Uterus (tissue), 4 donors: Measurements from ENCODE around the gene CDHR1. TPM values are rescaled to one million over a fixed set of nuclear protein-coding genes. Genes with fewer than 3 reads are reported as not detected.

Experiments used
- DNase-seq, 2 donors: peaks; one replicate each; pipeline ENCODE4 v3.0.0-alpha.2; 2019 to 2020
- H3K27ac ChIP-seq, 2 donors: fragments of 200-600 bp; sonication (generic); 1 replicate in 1 of 2; 2 replicates in 1 of 2; pipeline ENCODE4 v1.5.1; 2016 to 2018
- H3K27me3 ChIP-seq, 2 donors: fragments of 200-600 bp; sonication (generic); one replicate each; pipeline ENCODE4 v1.5.1; 2018 to 2019; ENCODE audit warnings: control low read depth in 1 of 2
- H3K36me3 ChIP-seq, 2 donors: fragments of 200-600 bp; sonication (generic); one replicate each; pipeline ENCODE4 v1.5.1; 2019; ENCODE audit warnings: control low read depth in 1 of 2
- H3K4me1 ChIP-seq, 2 donors: fragments of 200-600 bp; sonication (generic); one replicate each; pipeline ENCODE4 v1.5.1; 2018 to 2019; ENCODE audit warnings: control low read depth in 1 of 2
- H3K4me3 ChIP-seq, 2 donors: fragments of 200-600 bp; sonication (generic); 1 replicate in 1 of 2; 2 replicates in 1 of 2; pipeline ENCODE4 v1.5.1; 2018 to 2019; ENCODE audit warnings: mild to moderate bottlenecking in 1 of 2
- H3K9me3 ChIP-seq, 2 donors: fragments of 200-600 bp; sonication (generic); one replicate each; pipeline ENCODE4 v1.5.1; 2019; ENCODE audit warnings: control low read depth in 1 of 2
- CTCF ChIP-seq, 4 experiments: fragments of 200-600 bp in 2 of 4; fragments of 450-650 bp in 2 of 4; sonication (generic) in 2 of 4; IDR thresholded peaks; one replicate each; pipeline ENCODE4 v1.5.1; 2016 to 2019; ENCODE audit warnings: antibody characterized with exemption in 4 of 4, mild to moderate bottlenecking in 2 of 4, moderate library complexity in 1 of 4
- POLR2A ChIP-seq, 2 donors: fragments of 450-650 bp; IDR thresholded peaks; one replicate each; pipeline ENCODE4 v1.6.1; 2016; ENCODE audit warnings: antibody characterized with exemption in 2 of 2, mild to moderate bottlenecking in 1 of 2, moderate library complexity in 1 of 2
- intact Hi-C: fragments of 100-400 bp; cut with DNase I; formaldehyde crosslinking; loops from one replicate; pipeline ENCODE4 v1.15.1; 2023; ENCODE audit warnings: low total_unique reads
- total RNA-seq, 4 donors: library from RNA; depleted of rRNA in 3 of 4; stranded (reverse); fragments of >200 nt in 3 of 4; gene quantifications; one replicate each; pipeline versions ENCODE4 v1.1.0 to v1.2.4, GENCODE V29; 2014 to 2023
- donor health status: DM: yes; HTN: yes; CAD: no.

CDHR1 gene
- total RNA-seq, 4 donors from 2014 or later, result under 0.01 to 1.5 (median 1.0) TPM; not detected in 1

DNA sequence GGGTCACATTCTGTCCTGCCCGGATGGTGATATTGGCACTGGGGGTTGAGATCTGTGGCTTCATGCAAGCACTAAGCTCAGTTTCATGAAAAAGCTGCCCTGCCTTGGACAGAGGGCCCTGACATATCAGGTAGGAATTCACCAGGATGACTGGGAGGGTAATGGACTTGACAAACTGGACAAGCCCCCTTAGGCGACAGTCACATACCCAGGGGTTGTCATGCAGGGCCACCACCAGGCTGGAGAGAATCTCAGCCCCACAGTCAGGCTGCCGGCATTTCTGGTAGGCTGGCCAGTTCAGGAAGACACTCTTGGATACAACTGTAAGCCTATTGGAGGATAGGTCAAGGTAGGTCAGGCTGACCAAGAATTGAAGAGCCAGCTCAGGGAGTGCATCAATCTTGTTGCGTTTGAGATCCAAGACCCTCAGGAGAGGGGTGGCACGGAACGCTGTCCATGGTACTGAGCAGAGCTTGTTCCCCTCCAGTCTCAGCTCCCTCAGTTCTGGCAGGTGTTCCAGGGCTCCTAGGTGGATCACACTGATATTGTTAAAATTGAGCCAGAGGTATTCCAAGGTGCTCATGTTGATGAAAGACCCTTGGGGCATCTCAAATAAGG lies 30.2 kb downstream of the CDHR1 start:
- no peak for TF ChIP-seq POLR2A (IDR thresholded peaks at IDR 0.05)
- TF ChIP-seq CTCF (IDR thresholded peaks at IDR 0.05), result no peak

DNA sequence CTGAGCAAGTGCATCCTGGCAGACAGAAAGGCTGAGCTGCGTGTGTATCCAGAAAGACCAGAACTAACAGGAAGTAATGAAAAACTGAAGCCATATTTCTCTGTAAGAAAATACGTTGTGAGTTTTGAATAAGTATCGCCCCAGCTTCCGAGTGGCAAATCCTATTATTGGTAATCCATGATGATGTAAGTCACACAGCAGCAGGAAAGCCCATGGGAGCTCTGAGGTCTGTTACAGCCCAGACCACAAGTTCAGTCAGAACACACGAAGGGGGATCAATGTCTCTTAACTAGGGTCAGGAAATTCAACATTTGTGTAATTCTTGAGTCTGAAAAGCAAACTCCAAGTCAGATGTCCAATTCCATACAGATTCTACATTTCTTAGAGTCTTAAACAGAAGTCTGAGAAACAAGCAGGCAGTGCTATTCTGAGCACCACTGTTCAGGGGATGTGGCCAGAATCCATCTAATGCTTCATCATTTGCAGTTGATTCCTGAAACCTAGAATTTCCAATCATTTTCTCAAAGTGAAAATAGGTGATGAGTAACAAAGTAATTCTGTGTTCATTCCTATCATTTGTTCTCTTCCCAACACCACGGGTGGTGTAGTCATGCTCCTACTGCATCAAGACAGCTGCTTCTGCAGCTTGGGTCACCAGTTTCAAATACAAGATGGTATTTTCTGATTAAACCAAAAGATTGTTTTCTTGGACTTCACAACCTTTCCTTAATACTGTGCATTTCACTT lies 31.3 kb downstream of the CDHR1 start, which contains the start of gene LRIT2:
Gene LRIT2, minus strand, starts transcription at position 118 of the 747 bp plus-strand sequence. Its CDS starts 24 bp downstream, at position 94.
- Histone ChIP-seq H3K9me3 (no peaks in the 10 kb centered on the region), H3K27me3 (no peaks in the 10 kb centered on the region), H3K4me3 (no peak within 1 kb of the TSS), H3K4me1 (no peaks in the 10 kb centered on the region), H3K27ac (no peak within 1 kb of the TSS), H3K36me3 (no peaks in the 10 kb centered on the region)
- intact Hi-C loops, result no loop called here
- DNase-seq, result no peak
- TF ChIP-seq POLR2A (IDR thresholded peaks at IDR 0.05) (no peak), CTCF (IDR thresholded peaks at IDR 0.05) (no peak)

More for the DNA sequence above, 30.2 kb downstream of the CDHR1 start:
- no peak for DNase-seq
- H3K9me3 ChIP-seq, result no peaks in the 10 kb centered on the region
- intact Hi-C loops, result no loop called here
- no peak overlapping the region for H3K27ac ChIP-seq
- no peak overlapping the region for H3K4me3 ChIP-seq
- no peaks in the 10 kb centered on the region for H3K4me1 ChIP-seq
- H3K27me3 ChIP-seq, result no peaks in the 10 kb centered on the region
- H3K36me3 ChIP-seq, result no peaks in the 10 kb centered on the region

- DNase-seq, result no peak
- intact Hi-C loops, result no loop called here
- H3K4me1 ChIP-seq, result no peaks in the 10 kb centered on the region
- H3K36me3 ChIP-seq, result no peaks in the 10 kb centered on the region
- H3K4me3 ChIP-seq, result no peak overlapping the region
- no peaks in the 10 kb centered on the region for H3K9me3 ChIP-seq
- no peaks in the 10 kb centered on the region for H3K27me3 ChIP-seq
- no peak for TF ChIP-seq CTCF (IDR thresholded peaks at IDR 0.05)
- no peak for TF ChIP-seq POLR2A (IDR thresholded peaks at IDR 0.05)
- no peak overlapping the region for H3K27ac ChIP-seq
Measured at GRCh38 chr10:84226616-84227015, 32.3 kb downstream of the CDHR1 start.

- Histone ChIP-seq H3K27ac (no peak overlapping the region), H3K4me3 (no peak overlapping the region), H3K9me3 (no peaks in the 10 kb centered on the region), H3K27me3 (no peaks in the 10 kb centered on the region), H3K4me1 (no peaks in the 10 kb centered on the region), H3K36me3 (no peaks in the 10 kb centered on the region)
- no peak for DNase-seq
- intact Hi-C loops, result no loop called here
- TF ChIP-seq CTCF (IDR thresholded peaks at IDR 0.05), result no peak
- TF ChIP-seq POLR2A (IDR thresholded peaks at IDR 0.05), result no peak
Measured at GRCh38 chr10:84227810-84228209, 33.5 kb downstream of the CDHR1 start.

DNA sequence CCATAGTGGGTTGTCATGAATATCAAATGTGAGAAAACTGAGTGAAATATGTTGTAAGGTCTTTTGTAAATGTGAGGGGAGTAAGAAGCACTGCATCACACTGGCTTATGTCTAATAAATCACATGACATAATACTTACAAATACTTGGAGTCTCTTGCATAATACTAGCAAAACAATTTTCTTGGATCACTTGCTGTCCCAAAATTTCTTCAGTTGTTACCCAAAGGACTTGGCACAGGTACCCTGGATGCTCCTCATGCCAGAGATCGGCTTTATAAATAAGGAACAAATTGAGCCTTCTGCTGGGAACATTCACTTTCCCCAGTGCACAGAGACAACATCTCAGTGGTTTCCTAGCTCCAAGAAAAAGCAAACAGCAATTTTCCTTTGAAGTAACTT lies 36.0 kb downstream of the CDHR1 start:
- Histone ChIP-seq H3K4me3 (no peak overlapping the region), H3K36me3 (no peaks in the 10 kb centered on the region), H3K4me1 (no peaks in the 10 kb centered on the region), H3K9me3 (no peaks in the 10 kb centered on the region), H3K27me3 (no peaks in the 10 kb centered on the region), H3K27ac (no peak overlapping the region)
- DNase-seq, result no peak
- TF ChIP-seq POLR2A (IDR thresholded peaks at IDR 0.05), result no peak
- no peak for TF ChIP-seq CTCF (IDR thresholded peaks at IDR 0.05)
- intact Hi-C loops, result no loop called here
